ENCODE measurements around the gene NRROS.

The NRROS gene

GRCh38 chr3:196645897-196646665, 6.6 kb downstream of the NRROS start:
- no peak for FAIRE-seq
- no peak for DNase-seq (ENCODE audit: low spot score)

- FAIRE-seq (no peak), DNase-seq (ENCODE audit: low spot score) (no peak)
Measured at GRCh38 chr3:196646666-196647216, 7.2 kb downstream of the NRROS start.

- peak; percentile 66 for FAIRE-seq
- DNase-seq (ENCODE audit: low spot score) = peak; percentile 75
Measured at GRCh38 chr3:196650740-196651311, 11.3 kb downstream of the NRROS start.

GRCh38 chr3:196651819-196652218, 12.3 kb downstream of the NRROS start:
- FAIRE-seq (no peak), DNase-seq (ENCODE audit: low spot score) (no peak)

GRCh38 chr3:196652961-196653795, 13.7 kb downstream of the NRROS start:
- FAIRE-seq = no peak

GRCh38 chr3:196654006-196654734, 14.7 kb downstream of the NRROS start:
- DNase-seq (ENCODE audit: low spot score) (no peak), FAIRE-seq (no peak)

More at GRCh38 chr3:196652961-196653795, 13.7 kb downstream of the NRROS start:
- no peak for DNase-seq (ENCODE audit: low spot score)

GRCh38 chr3:196654735-196655090, 15.2 kb downstream of the NRROS start:
- FAIRE-seq (no peak), DNase-seq (ENCODE audit: low spot score) (no peak)

- no peak for DNase-seq (ENCODE audit: low spot score)
- no peak for FAIRE-seq
Measured at GRCh38 chr3:196655496-196655895, 16.0 kb downstream of the NRROS start.

GRCh38 chr3:196656213-196656612, 16.7 kb downstream of the NRROS start:
- DNase-seq (ENCODE audit: low spot score) (no peak), FAIRE-seq (no peak)

- DNase-seq (ENCODE audit: low spot score) = no peak
- FAIRE-seq = no peak
Measured at GRCh38 chr3:196659901-196660351, 20.4 kb downstream of the NRROS start.

- DNase-seq (ENCODE audit: low spot score) = no peak
Measured at GRCh38 chr3:196660381-196661166, 21.1 kb downstream of the NRROS start.

GRCh38 chr3:196661400-196661799, 21.9 kb downstream of the NRROS start:
- FAIRE-seq = no peak
- DNase-seq (ENCODE audit: low spot score) = no peak

More at GRCh38 chr3:196660381-196661166, 21.1 kb downstream of the NRROS start:
- no peak for FAIRE-seq

GRCh38 chr3:196662033-196662432, 22.5 kb downstream of the NRROS start:
- FAIRE-seq (no peak), DNase-seq (ENCODE audit: low spot score) (no peak)

- FAIRE-seq = no peak
- no peak for DNase-seq (ENCODE audit: low spot score)
Measured at GRCh38 chr3:196662711-196663571, 23.4 kb downstream of the NRROS start.

- FAIRE-seq (peak; percentile 85), DNase-seq (ENCODE audit: low spot score) (peak; percentile 91)
Measured at GRCh38 chr3:196666001-196666867, 26.7 kb downstream of the NRROS start.

GRCh38 chr3:196667056-196667825, 27.7 kb downstream of the NRROS start:
- FAIRE-seq (no peak), DNase-seq (ENCODE audit: low spot score) (no peak)

- DNase-seq (ENCODE audit: low spot score) (no peak), FAIRE-seq (no peak)
Measured at GRCh38 chr3:196670339-196670738, 30.8 kb downstream of the NRROS start.

GRCh38 chr3:196673632-196674031, 34.1 kb downstream of the NRROS start:
- FAIRE-seq = no peak
- no peak for DNase-seq (ENCODE audit: low spot score)

Data from RCC 7860 (cell line).